Measurements from ENCODE around the gene GJB3.

- TF ChIP-seq CTCF (conservative IDR thresholded peaks at IDR 0.05) (no peak), EZH2 (IDR thresholded peaks at IDR 0.05; ENCODE audit: low read depth) (no peak)
Observed at GRCh38 chr1:34747638-34747941, 33.4 kb upstream of the GJB3 start.
